ENCODE data around the gene SMIM28.
"Not testable (repeated sequence)": the region's sequence is repeated elsewhere in the genome, so short reads cannot be mapped to it uniquely, and the experiment has no call there.

SMIM28 gene

GRCh38 chr6:138377844-138378243 lies at the start of gene SMIM28:
Gene SMIM28 (plus strand): TSS chr6:138377905. CDS start chr6:138378073, 168 bp downstream.
- no peak for DNase-seq (ENCODE audit: low read depth)

GRCh38 chr6:138328210-138328609 lies 49.5 kb upstream of the SMIM28 start:
- no peak for DNase-seq (ENCODE audit: low read depth)

- DNase-seq (ENCODE audit: low read depth) = no peak
Measured at GRCh38 chr6:138330763-138331162, 46.9 kb upstream of the SMIM28 start.

- DNase-seq (ENCODE audit: low read depth) = no peak
Measured at GRCh38 chr6:138331444-138331843, 46.3 kb upstream of the SMIM28 start.

- no peak for DNase-seq (ENCODE audit: low read depth)
Measured at GRCh38 chr6:138331984-138332383, 45.7 kb upstream of the SMIM28 start.

GRCh38 chr6:138334000-138334399 lies 43.7 kb upstream of the SMIM28 start:
- no peak for DNase-seq (ENCODE audit: low read depth)

- DNase-seq (ENCODE audit: low read depth) = no peak
Measured at GRCh38 chr6:138334963-138335362, 42.7 kb upstream of the SMIM28 start.

- DNase-seq (ENCODE audit: low read depth) = no peak
Measured at GRCh38 chr6:138336221-138336620, 41.5 kb upstream of the SMIM28 start.

- DNase-seq (ENCODE audit: low read depth) = no peak
Measured at GRCh38 chr6:138337076-138337475, 40.6 kb upstream of the SMIM28 start.

- DNase-seq (ENCODE audit: low read depth) = no peak
Measured at GRCh38 chr6:138339024-138339423, 38.7 kb upstream of the SMIM28 start.

GRCh38 chr6:138341176-138341575 lies 36.5 kb upstream of the SMIM28 start:
- DNase-seq (ENCODE audit: low read depth) = no peak

- DNase-seq (ENCODE audit: low read depth) = no peak
Measured at GRCh38 chr6:138343112-138343511, 34.6 kb upstream of the SMIM28 start.

- DNase-seq (ENCODE audit: low read depth) = no peak
Measured at GRCh38 chr6:138345565-138346285, 32.0 kb upstream of the SMIM28 start.

- DNase-seq (ENCODE audit: low read depth) = no peak
Measured at GRCh38 chr6:138346302-138347195, 31.2 kb upstream of the SMIM28 start.

- DNase-seq (ENCODE audit: low read depth) = no peak
Measured at GRCh38 chr6:138347864-138348263, 29.8 kb upstream of the SMIM28 start.

GRCh38 chr6:138349891-138350290 lies 27.8 kb upstream of the SMIM28 start:
- DNase-seq (ENCODE audit: low read depth) = no peak

GRCh38 chr6:138357928-138358327 lies 19.8 kb upstream of the SMIM28 start:
- DNase-seq (ENCODE audit: low read depth) = no peak

GRCh38 chr6:138368684-138369083 lies 9.0 kb upstream of the SMIM28 start:
- DNase-seq (ENCODE audit: low read depth) = not testable (repeated sequence)

- DNase-seq (ENCODE audit: low read depth) = no peak
Measured at GRCh38 chr6:138370631-138371451, 6.9 kb upstream of the SMIM28 start.

GRCh38 chr6:138371452-138371711 lies 6.3 kb upstream of the SMIM28 start:
- no peak for DNase-seq (ENCODE audit: low read depth)

GRCh38 chr6:138371720-138372119 lies 6.0 kb upstream of the SMIM28 start:
- no peak for DNase-seq (ENCODE audit: low read depth)

GRCh38 chr6:138372711-138373463 lies 4.8 kb upstream of the SMIM28 start:
- DNase-seq (ENCODE audit: low read depth) = no peak
